Measurements from ENCODE around the gene PCED1A. TPM values are rescaled to one million over a fixed set of nuclear protein-coding genes. Genes with fewer than 3 reads are reported as not detected.
A peak's percentile ranks its signal among the peaks of the same experiment; 100 is the strongest.

PCED1A gene
- total and polyA plus RNA-seq, 2 of the 8 experiments (the other 6 are each of a cell fraction or from before 2014, with no cell fraction given) = 13.4 to 18.9 TPM

DNA sequence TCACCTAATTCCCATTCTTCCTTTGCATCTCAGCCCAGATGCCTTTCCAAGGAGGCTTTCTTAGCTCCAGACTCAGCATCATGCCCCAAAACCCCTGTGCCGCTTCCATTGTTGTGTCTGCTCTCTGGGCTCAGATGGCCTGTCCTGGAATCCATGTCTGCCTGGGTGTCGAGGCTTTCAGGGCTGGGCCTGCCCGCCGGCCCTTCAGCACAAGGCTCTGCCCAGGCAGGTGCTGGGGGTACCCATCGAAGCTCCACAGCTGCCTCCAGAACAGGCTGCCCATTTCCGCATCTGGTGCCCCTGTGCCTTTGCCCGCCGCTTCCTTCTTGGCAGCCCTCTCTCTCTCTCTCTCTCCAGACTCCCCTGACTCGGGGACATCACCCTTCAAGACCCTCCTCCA lies 41.2 kb downstream of the PCED1A start:
- Histone ChIP-seq H2BK15ac (ENCODE audit: low read length) (no peak overlapping the region), H3K56ac (replicated peaks; ENCODE audit: insufficient read length, low read depth, low read length) (no peak overlapping the region), H3K27ac (ENCODE audit: low read depth, low read length) (no peak overlapping the region), H2AFZ (ENCODE audit: low read length) (no peak overlapping the region), H2BK12ac (ENCODE audit: low read depth, low read length) (no peak overlapping the region), H3K23me2 (ENCODE audit: low read depth, low read length) (peaks cover 13% of the 10 kb centered on the region), H4K20me1 (replicated peaks in 1 of 2; ENCODE audit: control insufficient read depth in 1 of 2, insufficient read depth in 2 of 2, low read length in 2 of 2) (peaks cover 0 to 10% of the 10 kb centered on the region in 2 experiments), H3K14ac (ENCODE audit: insufficient read length) (no peak overlapping the region), H4K8ac (ENCODE audit: extremely low read depth, insufficient read depth, low read length) (no peak overlapping the region; the same call in 1 of the 2 replicates), H3K4ac (replicated peaks; ENCODE audit: insufficient read length, low read depth, low read length) (peak overlapping the region; percentile 61), H3K4me1 (replicated peaks in 1 of 4; ENCODE audit: control insufficient read depth in 3 of 4, insufficient read depth in 4 of 4, low read length in 3 of 4) (peaks cover 0 to 21% (median 6%) of the 10 kb centered on the region in 4 experiments; a peak in 6 of 7 replicates), H2BK20ac (ENCODE audit: low read length) (no peak overlapping the region), H3K79me1 (ENCODE audit: low read depth, low read length) (no peaks in the 10 kb centered on the region; the same call in 1 of the 2 replicates), H3K9me3 (ENCODE audit: insufficient read depth in 2 of 2, low read depth in 1 of 2, low read length in 1 of 2) (no peaks in the 10 kb centered on the region), H3K79me2 (ENCODE audit: control insufficient read depth in 1 of 2, insufficient read depth in 2 of 2, low read length in 2 of 2) (no peaks in the 10 kb centered on the region), H3K23ac (ENCODE audit: insufficient read length) (no peak overlapping the region), H3K36me3 (ENCODE audit: control insufficient read depth in 2 of 4, insufficient read depth in 4 of 4, low read length in 3 of 4) (peaks cover 11 to 35% (median 20%) of the 10 kb centered on the region in 4 experiments; a peak in 6 of 8 replicates), H2AK5ac (ENCODE audit: low read depth, low read length) (no peak overlapping the region), H3K9ac (replicated peaks in 1 of 4; ENCODE audit: extremely low read depth in 1 of 4, low read depth in 3 of 4, low read length in 3 of 4) (no peak overlapping the region), H4K91ac (replicated peaks; ENCODE audit: insufficient read length, low read length) (peak overlapping the region; percentile 48), H3K4me3 (ENCODE audit: extremely low read depth in 1 of 4, insufficient read depth in 2 of 4, low read depth in 3 of 4, low read length in 4 of 4) (peak overlapping the region; percentile 73 to 96 (median 76); a peak in 7 of 8 replicates), H3K4me2 (ENCODE audit: insufficient read depth in 1 of 2, low read depth in 2 of 2, low read length in 2 of 2) (peak overlapping the region; percentile 97), H3K18ac (ENCODE audit: extremely low read depth, low read length) (peak overlapping the region; percentile 93), H4K5ac (ENCODE audit: insufficient read length, low read depth, low read length) (no peak overlapping the region), H3K27me3 (replicated peaks in 1 of 4; ENCODE audit: control insufficient read depth in 3 of 4, extremely low read depth in 1 of 4, insufficient read depth in 3 of 4, low read length in 3 of 4) (peaks cover 16 to 35% (median 33%) of the 10 kb centered on the region in 4 experiments), H2BK5ac (ENCODE audit: low read depth, low read length) (0 out of 2 replicates have a peak overlapping the region, but pooled peaks have one; percentile 79), H2BK120ac (replicated peaks; ENCODE audit: low read depth, low read length) (no peak overlapping the region)
- no peak for DNase-seq (ENCODE audit: low read depth in 1 of 2, low spot score in 2 of 2)
- FAIRE-seq = no peak
- POLR2A ChIA-PET (ENCODE audit: partially characterized antibody) = interaction anchor here (0.6 to 2.3 kb wide), 7 partner anchors 9 to 73 kb away, joined by 3 to 14 read pairs (median 3); partner anchors contain the start of gene PTPRA
- CTCF ChIA-PET (ENCODE audit: partially characterized antibody) = interaction anchor here (0.9 to 1.8 kb wide), 10 partner anchors 9 to 202 kb away, joined by 3 to 7 read pairs (median 4); partner anchors contain the start of gene C20orf141
- 68% methylated on average over 9 of the region's 9 CpGs; no CpG with 5 or more reads in 1 of the 2 experiments for WGBS, 2 experiments (ENCODE audit: extremely low coverage in 1 of 2, insufficient coverage in 1 of 2, insufficient read length in 1 of 2, insufficient replicate concordance in 2 of 2, low coverage in 1 of 2, low lambda C conversion rate in 2 of 2, missing lambda C conversion rate in 1 of 2)
- TF ChIP-seq RAD21 (IDR thresholded peaks at IDR 0.05 in 1 of 2, conservative IDR thresholded peaks at IDR 0.05 in 1 of 2; ENCODE audit: low read depth in 2 of 2, low read length in 2 of 2) (no peak), TBP (IDR thresholded peaks at IDR 0.05; ENCODE audit: low read depth, low read length) (no peak), POU5F1 (IDR thresholded peaks at IDR 0.05; ENCODE audit: low read depth, low read length) (no peak), EZH2 (IDR thresholded peaks at IDR 0.05; ENCODE audit: low read depth, low read length, severe bottlenecking) (no peak), HDAC2 (IDR thresholded peaks at IDR 0.05; ENCODE audit: borderline replicate concordance in 1 of 2, low read depth in 2 of 2, low read length in 2 of 2) (no peak), RXRA (IDR thresholded peaks at IDR 0.05; ENCODE audit: insufficient read depth, low read depth, low read length) (no peak), YY1 (IDR thresholded peaks at IDR 0.05; ENCODE audit: low read depth, low read length) (0 out of 2 replicates have a peak, but pooled peaks have one; percentile 15), CBX5 (IDR thresholded peaks at IDR 0.05; ENCODE audit: low read depth, low read length) (no peak)
- TF ChIP-seq, protein P1, sequence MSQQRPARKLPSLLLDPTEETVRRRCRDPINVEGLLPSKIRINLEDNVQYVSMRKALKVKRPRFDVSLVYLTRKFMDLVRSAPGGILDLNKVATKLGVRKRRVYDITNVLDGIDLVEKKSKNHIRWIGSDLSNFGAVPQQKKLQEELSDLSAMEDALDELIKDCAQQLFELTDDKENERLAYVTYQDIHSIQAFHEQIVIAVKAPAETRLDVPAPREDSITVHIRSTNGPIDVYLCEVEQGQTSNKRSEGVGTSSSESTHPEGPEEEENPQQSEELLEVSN (IDR thresholded peaks at IDR 0.05) = peak; percentile 79
- TF ChIP-seq, protein P2, sequence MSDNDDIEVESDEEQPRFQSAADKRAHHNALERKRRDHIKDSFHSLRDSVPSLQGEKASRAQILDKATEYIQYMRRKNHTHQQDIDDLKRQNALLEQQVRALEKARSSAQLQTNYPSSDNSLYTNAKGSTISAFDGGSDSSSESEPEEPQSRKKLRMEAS (IDR thresholded peaks at IDR 0.05) = peak; percentile 79

All from H1 (cell line).